ENCODE measurements around the gene TRMT11. TPM values are rescaled to one million over a fixed set of nuclear protein-coding genes. Genes with fewer than 3 reads are reported as not detected.
A peak's percentile ranks its signal among the peaks of the same experiment; 100 is the strongest.

TRMT11 gene
- total RNA-seq, 1 donor = 26.8 TPM

DNA sequence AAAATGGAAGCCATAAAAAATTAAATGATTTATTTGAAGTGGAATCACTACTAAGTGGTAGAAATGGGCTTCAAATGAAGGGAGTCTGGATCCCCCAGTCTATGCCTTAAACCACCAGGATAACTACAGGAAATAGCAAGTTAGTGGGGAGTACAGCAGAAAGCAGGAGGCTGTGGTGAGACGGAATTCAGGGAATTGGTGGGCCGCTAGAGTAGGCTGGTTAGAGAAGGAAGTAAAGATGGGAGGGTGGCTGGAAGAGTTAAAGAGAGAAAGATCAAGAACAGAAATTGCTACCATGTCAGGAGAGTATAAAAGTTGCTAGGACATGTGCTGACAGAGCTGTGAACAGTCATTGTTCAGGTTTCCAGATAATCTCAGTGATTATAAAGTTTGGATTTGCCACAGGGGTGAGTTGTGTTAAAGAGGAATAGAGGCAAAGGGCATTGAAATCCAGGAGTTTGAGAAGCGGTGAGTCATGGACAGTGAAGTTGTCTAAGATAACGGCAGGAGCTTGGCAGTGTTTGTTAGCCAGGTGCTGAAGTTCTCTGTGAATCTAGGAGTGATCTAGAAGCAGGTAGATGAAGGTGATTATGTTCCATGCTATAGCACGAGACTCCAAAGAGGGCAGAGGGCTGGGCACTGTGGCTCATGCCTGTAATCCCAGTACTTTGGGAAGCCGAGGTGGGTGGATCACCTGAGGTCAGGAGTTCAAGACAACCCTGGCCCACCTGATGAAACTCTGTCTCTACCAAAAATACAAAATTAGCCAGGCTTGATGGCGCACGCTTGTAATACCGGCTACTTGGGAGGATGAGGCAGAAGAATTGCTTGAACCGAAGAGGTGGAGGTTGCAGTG is 43.4 kb upstream of the TRMT11 start:
- peaks cover 60% of the 10 kb centered on the region for H3K4me1 ChIP-seq (ENCODE audit: insufficient read depth, low read length)
- TF ChIP-seq, protein P1, sequence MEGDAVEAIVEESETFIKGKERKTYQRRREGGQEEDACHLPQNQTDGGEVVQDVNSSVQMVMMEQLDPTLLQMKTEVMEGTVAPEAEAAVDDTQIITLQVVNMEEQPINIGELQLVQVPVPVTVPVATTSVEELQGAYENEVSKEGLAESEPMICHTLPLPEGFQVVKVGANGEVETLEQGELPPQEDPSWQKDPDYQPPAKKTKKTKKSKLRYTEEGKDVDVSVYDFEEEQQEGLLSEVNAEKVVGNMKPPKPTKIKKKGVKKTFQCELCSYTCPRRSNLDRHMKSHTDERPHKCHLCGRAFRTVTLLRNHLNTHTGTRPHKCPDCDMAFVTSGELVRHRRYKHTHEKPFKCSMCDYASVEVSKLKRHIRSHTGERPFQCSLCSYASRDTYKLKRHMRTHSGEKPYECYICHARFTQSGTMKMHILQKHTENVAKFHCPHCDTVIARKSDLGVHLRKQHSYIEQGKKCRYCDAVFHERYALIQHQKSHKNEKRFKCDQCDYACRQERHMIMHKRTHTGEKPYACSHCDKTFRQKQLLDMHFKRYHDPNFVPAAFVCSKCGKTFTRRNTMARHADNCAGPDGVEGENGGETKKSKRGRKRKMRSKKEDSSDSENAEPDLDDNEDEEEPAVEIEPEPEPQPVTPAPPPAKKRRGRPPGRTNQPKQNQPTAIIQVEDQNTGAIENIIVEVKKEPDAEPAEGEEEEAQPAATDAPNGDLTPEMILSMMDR (IDR thresholded peaks at IDR 0.05; ENCODE audit: extremely low read depth, low read depth, low read length) = no peak
- peak; percentile 48 for DNase-seq (ENCODE audit: insufficient read length, low spot score, missing footprints)

DNA sequence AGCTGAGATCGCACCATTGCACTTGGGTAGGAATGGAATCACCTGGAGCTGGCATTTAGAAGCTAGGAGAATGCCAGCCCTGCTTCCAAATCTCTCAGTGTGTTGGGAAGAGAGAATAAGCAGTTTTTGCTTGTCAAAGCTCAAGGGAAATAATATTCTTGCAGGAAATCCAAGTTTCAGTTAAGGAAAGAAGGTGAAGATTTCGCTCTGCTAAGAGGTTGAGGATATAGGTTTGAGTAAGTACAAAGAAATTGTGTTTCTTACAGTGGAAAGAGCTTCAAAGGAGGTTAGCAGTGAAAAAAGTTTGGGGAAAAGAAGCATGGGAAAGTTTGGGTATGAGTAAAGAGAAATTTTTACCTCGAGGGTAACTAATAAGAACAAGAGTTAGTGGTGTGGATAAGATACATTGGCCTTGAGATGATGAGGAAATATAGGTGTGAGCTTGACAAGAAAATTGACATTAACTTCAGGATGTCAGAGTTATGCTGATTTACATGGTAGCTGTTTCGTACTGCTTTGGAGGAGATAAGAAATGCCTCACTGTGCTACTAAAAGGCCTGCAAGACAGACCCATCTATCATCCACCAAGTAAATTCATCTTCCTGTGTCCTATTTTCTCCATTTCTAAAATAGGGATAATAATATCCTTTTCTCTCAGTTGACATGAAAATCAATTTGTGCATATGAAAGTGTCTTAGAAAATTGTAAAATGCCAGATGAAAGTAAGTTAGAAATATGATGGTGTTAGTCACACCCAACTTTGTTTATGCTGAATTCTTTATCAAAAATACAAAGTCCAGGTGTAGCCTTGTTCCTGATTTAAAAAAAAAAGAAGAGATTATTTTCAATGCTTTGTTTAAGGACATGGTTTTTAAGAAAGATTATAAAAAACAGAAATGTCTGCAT is 42.6 kb upstream of the TRMT11 start:
- Histone ChIP-seq H3K27ac (ENCODE audit: low read depth, low read length) (peak overlapping the region; percentile 98), H3K36me3 (ENCODE audit: insufficient read depth, low read length) (no peaks in the 10 kb centered on the region), H4K20me1 (ENCODE audit: insufficient read depth, low read length) (no peaks in the 10 kb centered on the region), H2AFZ (ENCODE audit: low read length) (peak overlapping the region; percentile 53), H3K4me1 (ENCODE audit: insufficient read depth, low read length) (peaks cover 69% of the 10 kb centered on the region), H3K27me3 (ENCODE audit: insufficient read depth, low read length) (no peaks in the 10 kb centered on the region), H3K79me2 (ENCODE audit: insufficient read depth, low read length) (no peaks in the 10 kb centered on the region), H3K4me3 (ENCODE audit: insufficient read depth, low read length) (no peak overlapping the region), H3K4me2 (ENCODE audit: insufficient read depth, low read length) (peak overlapping the region; percentile 45), H3K9me3 (ENCODE audit: low read depth, low read length) (no peaks in the 10 kb centered on the region)
- no peak for DNase-seq (ENCODE audit: insufficient read length, low spot score, missing footprints)
- TF ChIP-seq, protein P1 (IDR thresholded peaks at IDR 0.05; ENCODE audit: extremely low read depth, low read depth, low read length) = no peak

More for the DNA sequence above, 43.4 kb upstream of the TRMT11 start:
- H4K20me1 ChIP-seq (ENCODE audit: insufficient read depth, low read length) = no peaks in the 10 kb centered on the region
- H2AFZ ChIP-seq (ENCODE audit: low read length) = no peak overlapping the region
- no peak overlapping the region for H3K4me3 ChIP-seq (ENCODE audit: insufficient read depth, low read length)
- peak overlapping the region; percentile 98 for H3K27ac ChIP-seq (ENCODE audit: low read depth, low read length)
- H3K27me3 ChIP-seq (ENCODE audit: insufficient read depth, low read length) = no peaks in the 10 kb centered on the region
- no peak overlapping the region for H3K4me2 ChIP-seq (ENCODE audit: insufficient read depth, low read length)
- H3K36me3 ChIP-seq (ENCODE audit: insufficient read depth, low read length) = no peaks in the 10 kb centered on the region
- no peaks in the 10 kb centered on the region for H3K79me2 ChIP-seq (ENCODE audit: insufficient read depth, low read length)
- no peaks in the 10 kb centered on the region for H3K9me3 ChIP-seq (ENCODE audit: low read depth, low read length)

DNA sequence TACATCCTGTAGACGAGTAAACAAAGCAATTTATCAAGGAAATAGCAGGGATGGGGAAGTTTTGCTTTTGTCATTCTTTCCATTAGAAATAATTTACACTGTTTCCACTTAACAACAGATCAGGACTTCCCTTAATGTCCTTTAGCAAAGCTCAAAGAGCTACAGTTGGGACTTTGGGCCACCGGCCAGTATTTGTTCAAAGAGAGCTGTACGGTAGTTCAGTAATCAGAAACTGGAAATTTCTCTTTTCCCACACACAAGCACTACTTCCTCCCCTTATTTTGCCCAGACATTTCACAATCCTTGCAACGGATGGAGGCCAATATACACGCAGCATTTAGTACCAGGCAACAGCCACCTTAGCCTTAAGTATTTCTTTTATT is 41.9 kb upstream of the TRMT11 start:
- peak overlapping the region; percentile 45 for H3K4me2 ChIP-seq (ENCODE audit: insufficient read depth, low read length)
- TF ChIP-seq, protein P1 (IDR thresholded peaks at IDR 0.05; ENCODE audit: extremely low read depth, low read depth, low read length) = no peak
- no peaks in the 10 kb centered on the region for H3K79me2 ChIP-seq (ENCODE audit: insufficient read depth, low read length)
- peak overlapping the region; percentile 53 for H2AFZ ChIP-seq (ENCODE audit: low read length)
- peak overlapping the region; percentile 98 for H3K27ac ChIP-seq (ENCODE audit: low read depth, low read length)
- H3K27me3 ChIP-seq (ENCODE audit: insufficient read depth, low read length) = no peaks in the 10 kb centered on the region
- H3K4me1 ChIP-seq (ENCODE audit: insufficient read depth, low read length) = peaks cover 69% of the 10 kb centered on the region
- no peaks in the 10 kb centered on the region for H4K20me1 ChIP-seq (ENCODE audit: insufficient read depth, low read length)
- DNase-seq (ENCODE audit: insufficient read length, low spot score, missing footprints) = peak; percentile 43
- no peak overlapping the region for H3K4me3 ChIP-seq (ENCODE audit: insufficient read depth, low read length)
- no peaks in the 10 kb centered on the region for H3K36me3 ChIP-seq (ENCODE audit: insufficient read depth, low read length)
- no peaks in the 10 kb centered on the region for H3K9me3 ChIP-seq (ENCODE audit: low read depth, low read length)

Measured in osteoblast (primary cell).